D721Med (cell line): ENCODE measurements around the gene SFN.
A peak's percentile ranks its signal among the peaks of the same experiment; 100 is the strongest.
"Not testable (repeated sequence)": the region's sequence is repeated elsewhere in the genome, so short reads cannot be mapped to it uniquely, and the experiment has no call there.

Source experiments
- DNase-seq: peaks from one replicate; pipeline ENCODE4 v3.0.0; 2011; ENCODE audit warnings: low spot score; ENCODE audit not compliant: insufficient read length
- FAIRE-seq: peaks from 2 replicates; lab custom pipeline; 2011; peaks lifted over from hg19 to GRCh38; lab: Jason Lieb, UNC
- TF ChIP-seq, protein P1 (sequence below): IDR thresholded peaks from 2 replicates; pipeline ENCODE4 v1.5.1; 2012; ENCODE audit warnings: mild to moderate bottlenecking, control low read depth; ENCODE audit not compliant: insufficient read depth; ENCODE audit errors: missing control alignments

Gene SFN

DNA sequence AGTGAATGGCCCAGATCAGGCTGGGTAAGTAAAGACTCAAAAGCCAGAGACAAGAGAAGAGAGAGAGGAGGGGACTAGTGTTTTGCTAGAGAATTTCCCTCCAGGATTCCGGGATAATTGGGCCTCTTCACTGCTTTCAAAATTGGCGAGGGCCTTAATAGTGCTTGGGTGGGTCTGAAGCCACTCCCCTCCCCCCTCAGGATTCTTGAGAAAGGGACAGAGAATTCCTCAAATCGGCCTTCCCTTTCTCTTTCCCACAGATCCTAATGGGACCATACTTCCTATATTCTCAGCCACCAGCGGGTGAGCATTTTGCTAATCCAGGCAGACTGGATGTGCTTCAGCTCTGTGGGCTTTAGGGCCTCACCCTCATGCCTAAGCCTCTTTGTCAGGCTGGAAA, 11.9 kb downstream of the SFN start:
- TF ChIP-seq, protein P1, sequence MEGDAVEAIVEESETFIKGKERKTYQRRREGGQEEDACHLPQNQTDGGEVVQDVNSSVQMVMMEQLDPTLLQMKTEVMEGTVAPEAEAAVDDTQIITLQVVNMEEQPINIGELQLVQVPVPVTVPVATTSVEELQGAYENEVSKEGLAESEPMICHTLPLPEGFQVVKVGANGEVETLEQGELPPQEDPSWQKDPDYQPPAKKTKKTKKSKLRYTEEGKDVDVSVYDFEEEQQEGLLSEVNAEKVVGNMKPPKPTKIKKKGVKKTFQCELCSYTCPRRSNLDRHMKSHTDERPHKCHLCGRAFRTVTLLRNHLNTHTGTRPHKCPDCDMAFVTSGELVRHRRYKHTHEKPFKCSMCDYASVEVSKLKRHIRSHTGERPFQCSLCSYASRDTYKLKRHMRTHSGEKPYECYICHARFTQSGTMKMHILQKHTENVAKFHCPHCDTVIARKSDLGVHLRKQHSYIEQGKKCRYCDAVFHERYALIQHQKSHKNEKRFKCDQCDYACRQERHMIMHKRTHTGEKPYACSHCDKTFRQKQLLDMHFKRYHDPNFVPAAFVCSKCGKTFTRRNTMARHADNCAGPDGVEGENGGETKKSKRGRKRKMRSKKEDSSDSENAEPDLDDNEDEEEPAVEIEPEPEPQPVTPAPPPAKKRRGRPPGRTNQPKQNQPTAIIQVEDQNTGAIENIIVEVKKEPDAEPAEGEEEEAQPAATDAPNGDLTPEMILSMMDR, result no peak
- FAIRE-seq (no peak), DNase-seq (no peak)

- DNase-seq, result no peak
- FAIRE-seq, result no peak
- TF ChIP-seq, protein P1, result no peak
Observed at GRCh38 chr1:26877326-26877725, 14.4 kb downstream of the SFN start.

- DNase-seq (no peak), FAIRE-seq (no peak)
- TF ChIP-seq, protein P1, result no peak
Observed at GRCh38 chr1:26879793-26880192, 16.8 kb downstream of the SFN start.

DNA sequence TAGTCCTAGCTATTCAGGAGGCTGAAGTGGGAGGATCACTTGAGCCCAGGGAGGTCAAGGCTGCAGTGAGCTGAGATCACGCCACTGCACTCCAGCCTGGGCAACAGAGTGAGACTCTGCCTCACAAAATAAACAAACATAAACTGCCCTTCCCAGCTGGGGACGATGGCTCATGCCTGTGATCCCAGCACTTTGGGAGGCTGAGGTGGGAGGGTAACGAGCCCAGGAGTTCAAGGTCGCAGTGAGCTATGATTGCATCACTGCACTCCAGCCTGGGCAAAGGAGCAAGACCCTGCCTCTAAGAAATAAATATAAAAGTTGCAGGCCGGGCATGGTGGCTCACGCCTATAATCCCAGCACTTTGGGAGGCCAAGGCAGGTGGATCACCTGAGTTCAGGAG, 18.7 kb downstream of the SFN start:
- not testable (repeated sequence) for FAIRE-seq, DNase-seq

- TF ChIP-seq, protein P1, result no peak
- FAIRE-seq (no peak), DNase-seq (no peak)
Observed at GRCh38 chr1:26882696-26883463, 19.9 kb downstream of the SFN start.

DNA sequence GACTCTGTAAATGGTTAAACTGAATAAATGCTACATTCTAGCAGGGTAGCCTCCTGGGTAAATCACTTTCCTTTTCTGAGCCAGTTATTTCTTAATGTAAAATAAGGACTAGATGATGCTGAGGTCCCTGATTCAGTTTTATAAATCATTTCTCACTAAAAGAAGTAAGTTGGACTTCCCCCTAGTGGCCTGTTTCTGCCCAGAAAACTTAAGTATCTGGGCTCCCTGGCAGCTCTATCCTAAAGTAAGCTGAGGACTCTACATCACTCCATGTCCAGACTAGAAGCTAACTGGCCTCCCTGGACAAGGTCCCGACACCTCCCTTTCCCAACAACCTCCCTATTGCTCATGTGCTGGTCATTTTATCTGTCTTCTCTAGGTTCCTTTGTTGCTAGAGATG, 24.2 kb downstream of the SFN start:
- FAIRE-seq, result no peak
- no peak for DNase-seq

DNA sequence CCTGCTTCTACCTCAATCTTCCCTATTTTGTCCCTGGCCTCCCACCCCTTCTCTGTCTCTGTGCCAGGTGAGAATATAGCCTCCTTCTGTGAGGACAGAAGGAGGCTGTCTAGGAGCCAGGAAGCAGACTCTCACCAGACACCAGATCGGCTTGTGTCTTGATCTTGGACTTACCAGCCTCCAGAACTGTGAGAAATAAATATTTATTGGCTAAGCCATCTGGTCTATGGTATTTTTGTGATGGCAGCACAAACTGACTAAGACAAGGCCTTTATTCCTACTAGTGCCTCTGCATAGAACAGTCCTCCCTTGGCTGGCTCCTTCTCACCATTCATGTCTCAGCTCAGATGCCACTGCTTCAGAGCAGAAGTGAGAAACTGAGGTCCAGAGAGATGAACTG, 25.3 kb downstream of the SFN start:
- TF ChIP-seq, protein P1, result no peak
- no peak for FAIRE-seq
- DNase-seq, result no peak

More for the DNA sequence above, 24.2 kb downstream of the SFN start:
- TF ChIP-seq, protein P1, result peak; percentile 34
